GM23338 (cell line): ENCODE results near the gene OLFML1. TPM values are rescaled to one million over a fixed set of nuclear protein-coding genes. Genes with fewer than 3 reads are reported as not detected.

Experiments used
- ATAC-seq: fragments of 200-7000 bp; cut with Tn5 transposase; 3 replicates; pipeline ENCODE4 v1.9.1; 2020
- DNase-seq: peaks from one replicate; pipeline ENCODE4 v3.0.0-alpha.2; 2015; ENCODE audit warnings: low spot score
- H2AFZ ChIP-seq: fragments of 200-600 bp; sonication (generic); 2 replicates; pipeline ENCODE4 v1.8.0; 2016; ENCODE audit warnings: antibody characterized with exemption, mild to moderate bottlenecking, moderate library complexity
- H3F3A ChIP-seq: fragments of 200-600 bp; sonication (generic); replicated peaks from 2 replicates; pipeline ENCODE4 v1.8.0; 2017; ENCODE audit warnings: antibody characterized with exemption, mixed run types, low read depth
- H3K27ac ChIP-seq: fragments of 200-600 bp; sonication (generic); 2 replicates; pipeline ENCODE4 v1.6.1; 2016; ENCODE audit warnings: low read depth
- H3K27me3 ChIP-seq: fragments of 200-600 bp; sonication (generic); 2 replicates; pipeline ENCODE4 v1.8.0; 2016; ENCODE audit warnings: mild to moderate bottlenecking, mixed run types, moderate library complexity; ENCODE audit not compliant: insufficient read depth
- H3K36me3 ChIP-seq: fragments of 200-600 bp; sonication (generic); 2 replicates; pipeline ENCODE4 v1.8.0; 2016; ENCODE audit warnings: mild to moderate bottlenecking; ENCODE audit not compliant: insufficient read depth
- H3K4me1 ChIP-seq: fragments of 200-600 bp; sonication (generic); 2 replicates; pipeline ENCODE4 v1.8.0; 2016; ENCODE audit warnings: mild to moderate bottlenecking, moderate library complexity; ENCODE audit not compliant: insufficient read depth
- H3K4me2 ChIP-seq: fragments of 200-600 bp; sonication (generic); 2 replicates; pipeline ENCODE4 v1.7.1; 2017; ENCODE audit warnings: mixed run types
- H3K4me3 ChIP-seq: fragments of 200-600 bp; sonication (generic); 2 replicates; pipeline ENCODE4 v1.6.1; 2016; ENCODE audit warnings: mixed run types
- H3K79me2 ChIP-seq: fragments of 200-600 bp; sonication (generic); replicated peaks from 2 replicates; pipeline ENCODE4 v1.8.0; 2017; ENCODE audit warnings: mild to moderate bottlenecking; ENCODE audit not compliant: insufficient read depth
- H3K9me2 ChIP-seq: fragments of 200-600 bp; sonication (generic); 2 replicates; pipeline ENCODE4 v1.8.0; 2017; ENCODE audit not compliant: insufficient read depth
- H4K20me1 ChIP-seq: fragments of 200-600 bp; sonication (generic); replicated peaks from 2 replicates; pipeline ENCODE4 v1.8.0; 2017; ENCODE audit warnings: mild to moderate bottlenecking; ENCODE audit not compliant: insufficient read depth
- H3K27ac Mint-ChIP-seq: 2 replicates; pipeline ENCODE4 v1.8.0; 2020; ENCODE audit warnings: inconsistent platforms, mild to moderate bottlenecking, moderate library complexity, mixed read lengths
- H3K27me3 Mint-ChIP-seq: 3 replicates; pipeline ENCODE4 v1.8.0; 2022; ENCODE audit warnings: low read depth, mild to moderate bottlenecking, moderate library complexity, mixed read lengths, inconsistent platforms; ENCODE audit not compliant: insufficient read depth, poor library complexity
- H3K36me3 Mint-ChIP-seq: 3 replicates; pipeline ENCODE4 v1.8.0; 2021; ENCODE audit warnings: low read depth, mild to moderate bottlenecking, inconsistent platforms, moderate library complexity, mixed read lengths
- H3K4me1 Mint-ChIP-seq: 3 replicates; pipeline ENCODE4 v1.8.0; 2020; ENCODE audit warnings: mild to moderate bottlenecking, inconsistent platforms, mixed read lengths
- H3K4me3 Mint-ChIP-seq: 3 replicates; pipeline ENCODE4 v1.8.0; 2021; ENCODE audit warnings: moderate library complexity, mild to moderate bottlenecking, inconsistent platforms, mixed read lengths
- H3K9me3 Mint-ChIP-seq: 3 replicates; pipeline ENCODE4 v1.8.0; 2020; ENCODE audit warnings: moderate library complexity, mild to moderate bottlenecking, inconsistent platforms, mixed read lengths
- CTCF ChIP-seq, 2 experiments: fragments of 200-600 bp in 1 of 2; sonication (generic) in 1 of 2; conservative IDR thresholded peaks; 2 replicates each; pipeline versions ENCODE4 v1.5.1 to v1.6.1; 2016 to 2017; ENCODE audit warnings: antibody characterized with exemption in 2 of 2, low read depth in 2 of 2, mild to moderate bottlenecking in 2 of 2, moderate library complexity in 1 of 2
- EZH2 ChIP-seq: fragments of 200-600 bp; sonication (generic); IDR thresholded peaks from one replicate; pipeline ENCODE4 v1.8.0; 2017; ENCODE audit warnings: antibody characterized with exemption, mild to moderate bottlenecking, low read depth; ENCODE audit not compliant: unreplicated experiment
- JUNB ChIP-seq: IDR thresholded peaks from one replicate; pipeline ENCODE4 v1.6.1; 2016; ENCODE audit warnings: antibody characterized with exemption; ENCODE audit not compliant: unreplicated experiment
- NANOG ChIP-seq: IDR thresholded peaks from 2 replicates; pipeline ENCODE4 v1.6.1; 2016; ENCODE audit warnings: antibody characterized with exemption, borderline replicate concordance
- POLR2AphosphoS5 ChIP-seq: IDR thresholded peaks from 2 replicates; pipeline ENCODE4 v1.6.1; 2016; ENCODE audit warnings: antibody characterized with exemption, low read depth
- REST ChIP-seq: IDR thresholded peaks from one replicate; pipeline ENCODE4 v1.6.1; 2018; ENCODE audit warnings: antibody characterized with exemption; ENCODE audit not compliant: unreplicated experiment
- STAT1 ChIP-seq: IDR thresholded peaks from one replicate; pipeline ENCODE4 v1.6.1; 2016; ENCODE audit warnings: antibody characterized with exemption; ENCODE audit not compliant: unreplicated experiment
- ZNF114 ChIP-seq: fragments of 250-450 bp; sonication (Bioruptor Pico); IDR thresholded peaks from 2 replicates; pipeline ENCODE4 v1.5.0; 2020; ENCODE audit warnings: mild to moderate bottlenecking, moderate library complexity
- polyA plus RNA-seq: library from polyadenylated mRNA; unstranded; fragments of >200 nt; fragmentation: Nextera tagmentation; extraction: Ambion mirVana; gene quantifications from 2 replicates; pipeline ENCODE4 v1.2.1, GENCODE V29; 2016
- total RNA-seq: library from RNA; depleted of rRNA; stranded (reverse); fragments of >200 nt; shearing (Covaris generic); gene quantifications from 2 replicates; pipeline ENCODE4 v1.2.3, GENCODE V29; 2014
- TF ChIP-seq, protein P1 (sequence below): IDR thresholded peaks from 2 replicates; pipeline ENCODE4 v1.6.1; 2016; ENCODE audit warnings: antibody characterized with exemption
- TF ChIP-seq, protein P2 (sequence below): fragments of 250-450 bp; sonication (Bioruptor Pico); IDR thresholded peaks from 2 replicates; pipeline ENCODE4 v1.5.0; 2020; ENCODE audit warnings: mild to moderate bottlenecking, moderate library complexity

The OLFML1 gene
- total and polyA plus RNA-seq, 2 experiments from 2014 or later, result 0.21 TPM; not detected in 1

DNA sequence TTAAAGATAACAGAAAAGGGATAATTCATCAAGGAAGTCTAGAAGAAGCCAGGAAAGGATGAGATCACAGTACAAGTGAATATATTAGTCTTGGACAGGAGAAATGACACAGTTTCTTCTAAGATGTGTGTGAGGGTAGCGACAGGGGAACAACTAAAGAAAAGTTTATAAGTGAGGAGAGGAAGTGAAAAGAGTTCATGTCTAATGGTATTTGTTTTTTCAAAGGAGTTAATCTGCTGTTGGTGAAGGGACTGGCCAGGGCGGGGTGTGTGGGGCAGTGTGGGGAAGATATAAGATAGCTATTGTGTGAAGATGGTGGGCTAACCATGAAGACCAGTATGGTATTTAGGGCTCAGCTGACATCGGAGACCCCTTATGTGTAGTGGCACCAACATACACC, 20.9 kb downstream of the OLFML1 start:
- no peaks in the 10 kb centered on the region for H3K27me3 ChIP-seq
- no peak overlapping the region for H3K27ac Mint-ChIP-seq
- H3K36me3 Mint-ChIP-seq, result no peaks in the 10 kb centered on the region
- no peak overlapping the region for H2AFZ ChIP-seq
- H3K36me3 ChIP-seq, result no peaks in the 10 kb centered on the region
- no peaks in the 10 kb centered on the region; the same call in 1 of the 2 replicates for H3K9me2 ChIP-seq
- no peak overlapping the region for H3K27ac ChIP-seq
- H3K4me3 ChIP-seq, result no peak overlapping the region
- ATAC-seq, result no peak
- H3K4me3 Mint-ChIP-seq, result no peak overlapping the region
- H3K4me1 ChIP-seq, result 0 out of 2 replicates have a peak, but pooled peaks cover 3% of the 10 kb centered on the region
- H4K20me1 ChIP-seq, result no peaks in the 10 kb centered on the region
- no peaks in the 10 kb centered on the region for H3K79me2 ChIP-seq
- no peaks in the 10 kb centered on the region for H3K27me3 Mint-ChIP-seq
- no peaks in the 10 kb centered on the region for H3F3A ChIP-seq
- no peak for DNase-seq
- TF ChIP-seq JUNB (no peak), EZH2 (no peak), ZNF114 (CRISPR knock-in tag) (no peak), CTCF (conservative IDR thresholded peaks at IDR 0.05; ENCODE audit: low read depth in 2 of 2) (no peak), POLR2AphosphoS5 (no peak), NANOG (no peak), REST (no peak), STAT1 (no peak)
- TF ChIP-seq, protein P1, sequence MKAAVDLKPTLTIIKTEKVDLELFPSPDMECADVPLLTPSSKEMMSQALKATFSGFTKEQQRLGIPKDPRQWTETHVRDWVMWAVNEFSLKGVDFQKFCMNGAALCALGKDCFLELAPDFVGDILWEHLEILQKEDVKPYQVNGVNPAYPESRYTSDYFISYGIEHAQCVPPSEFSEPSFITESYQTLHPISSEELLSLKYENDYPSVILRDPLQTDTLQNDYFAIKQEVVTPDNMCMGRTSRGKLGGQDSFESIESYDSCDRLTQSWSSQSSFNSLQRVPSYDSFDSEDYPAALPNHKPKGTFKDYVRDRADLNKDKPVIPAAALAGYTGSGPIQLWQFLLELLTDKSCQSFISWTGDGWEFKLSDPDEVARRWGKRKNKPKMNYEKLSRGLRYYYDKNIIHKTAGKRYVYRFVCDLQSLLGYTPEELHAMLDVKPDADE, result no peak
- H3K9me3 Mint-ChIP-seq, result no peaks in the 10 kb centered on the region
- no peaks in the 10 kb centered on the region for H3K4me1 Mint-ChIP-seq
- H3K4me2 ChIP-seq, result no peak overlapping the region

GRCh38 chr11:7508087-7508486, 22.8 kb downstream of the OLFML1 start:
- Histone ChIP-seq H3K27ac (no peak overlapping the region), H3K36me3 (no peaks in the 10 kb centered on the region), H3K79me2 (no peaks in the 10 kb centered on the region), H3K4me3 (no peak overlapping the region), H2AFZ (no peak overlapping the region), H3F3A (peaks cover 8% of the 10 kb centered on the region; the same call in 1 of the 2 replicates), H3K4me2 (no peak overlapping the region), H3K4me1 (peaks cover 14% of the 10 kb centered on the region; the same call in 1 of the 2 replicates), H4K20me1 (no peaks in the 10 kb centered on the region), H3K9me2 (no peaks in the 10 kb centered on the region; the same call in 1 of the 2 replicates), H3K27me3 (no peaks in the 10 kb centered on the region)
- DNase-seq, result no peak
- Mint-ChIP-seq H3K36me3 (no peaks in the 10 kb centered on the region), H3K27ac (no peak overlapping the region), H3K27me3 (peaks cover under 1% of the 10 kb centered on the region), H3K4me3 (no peak overlapping the region), H3K9me3 (no peaks in the 10 kb centered on the region), H3K4me1 (peaks cover 11% of the 10 kb centered on the region)
- ATAC-seq, result no peak
- TF ChIP-seq, protein P2, sequence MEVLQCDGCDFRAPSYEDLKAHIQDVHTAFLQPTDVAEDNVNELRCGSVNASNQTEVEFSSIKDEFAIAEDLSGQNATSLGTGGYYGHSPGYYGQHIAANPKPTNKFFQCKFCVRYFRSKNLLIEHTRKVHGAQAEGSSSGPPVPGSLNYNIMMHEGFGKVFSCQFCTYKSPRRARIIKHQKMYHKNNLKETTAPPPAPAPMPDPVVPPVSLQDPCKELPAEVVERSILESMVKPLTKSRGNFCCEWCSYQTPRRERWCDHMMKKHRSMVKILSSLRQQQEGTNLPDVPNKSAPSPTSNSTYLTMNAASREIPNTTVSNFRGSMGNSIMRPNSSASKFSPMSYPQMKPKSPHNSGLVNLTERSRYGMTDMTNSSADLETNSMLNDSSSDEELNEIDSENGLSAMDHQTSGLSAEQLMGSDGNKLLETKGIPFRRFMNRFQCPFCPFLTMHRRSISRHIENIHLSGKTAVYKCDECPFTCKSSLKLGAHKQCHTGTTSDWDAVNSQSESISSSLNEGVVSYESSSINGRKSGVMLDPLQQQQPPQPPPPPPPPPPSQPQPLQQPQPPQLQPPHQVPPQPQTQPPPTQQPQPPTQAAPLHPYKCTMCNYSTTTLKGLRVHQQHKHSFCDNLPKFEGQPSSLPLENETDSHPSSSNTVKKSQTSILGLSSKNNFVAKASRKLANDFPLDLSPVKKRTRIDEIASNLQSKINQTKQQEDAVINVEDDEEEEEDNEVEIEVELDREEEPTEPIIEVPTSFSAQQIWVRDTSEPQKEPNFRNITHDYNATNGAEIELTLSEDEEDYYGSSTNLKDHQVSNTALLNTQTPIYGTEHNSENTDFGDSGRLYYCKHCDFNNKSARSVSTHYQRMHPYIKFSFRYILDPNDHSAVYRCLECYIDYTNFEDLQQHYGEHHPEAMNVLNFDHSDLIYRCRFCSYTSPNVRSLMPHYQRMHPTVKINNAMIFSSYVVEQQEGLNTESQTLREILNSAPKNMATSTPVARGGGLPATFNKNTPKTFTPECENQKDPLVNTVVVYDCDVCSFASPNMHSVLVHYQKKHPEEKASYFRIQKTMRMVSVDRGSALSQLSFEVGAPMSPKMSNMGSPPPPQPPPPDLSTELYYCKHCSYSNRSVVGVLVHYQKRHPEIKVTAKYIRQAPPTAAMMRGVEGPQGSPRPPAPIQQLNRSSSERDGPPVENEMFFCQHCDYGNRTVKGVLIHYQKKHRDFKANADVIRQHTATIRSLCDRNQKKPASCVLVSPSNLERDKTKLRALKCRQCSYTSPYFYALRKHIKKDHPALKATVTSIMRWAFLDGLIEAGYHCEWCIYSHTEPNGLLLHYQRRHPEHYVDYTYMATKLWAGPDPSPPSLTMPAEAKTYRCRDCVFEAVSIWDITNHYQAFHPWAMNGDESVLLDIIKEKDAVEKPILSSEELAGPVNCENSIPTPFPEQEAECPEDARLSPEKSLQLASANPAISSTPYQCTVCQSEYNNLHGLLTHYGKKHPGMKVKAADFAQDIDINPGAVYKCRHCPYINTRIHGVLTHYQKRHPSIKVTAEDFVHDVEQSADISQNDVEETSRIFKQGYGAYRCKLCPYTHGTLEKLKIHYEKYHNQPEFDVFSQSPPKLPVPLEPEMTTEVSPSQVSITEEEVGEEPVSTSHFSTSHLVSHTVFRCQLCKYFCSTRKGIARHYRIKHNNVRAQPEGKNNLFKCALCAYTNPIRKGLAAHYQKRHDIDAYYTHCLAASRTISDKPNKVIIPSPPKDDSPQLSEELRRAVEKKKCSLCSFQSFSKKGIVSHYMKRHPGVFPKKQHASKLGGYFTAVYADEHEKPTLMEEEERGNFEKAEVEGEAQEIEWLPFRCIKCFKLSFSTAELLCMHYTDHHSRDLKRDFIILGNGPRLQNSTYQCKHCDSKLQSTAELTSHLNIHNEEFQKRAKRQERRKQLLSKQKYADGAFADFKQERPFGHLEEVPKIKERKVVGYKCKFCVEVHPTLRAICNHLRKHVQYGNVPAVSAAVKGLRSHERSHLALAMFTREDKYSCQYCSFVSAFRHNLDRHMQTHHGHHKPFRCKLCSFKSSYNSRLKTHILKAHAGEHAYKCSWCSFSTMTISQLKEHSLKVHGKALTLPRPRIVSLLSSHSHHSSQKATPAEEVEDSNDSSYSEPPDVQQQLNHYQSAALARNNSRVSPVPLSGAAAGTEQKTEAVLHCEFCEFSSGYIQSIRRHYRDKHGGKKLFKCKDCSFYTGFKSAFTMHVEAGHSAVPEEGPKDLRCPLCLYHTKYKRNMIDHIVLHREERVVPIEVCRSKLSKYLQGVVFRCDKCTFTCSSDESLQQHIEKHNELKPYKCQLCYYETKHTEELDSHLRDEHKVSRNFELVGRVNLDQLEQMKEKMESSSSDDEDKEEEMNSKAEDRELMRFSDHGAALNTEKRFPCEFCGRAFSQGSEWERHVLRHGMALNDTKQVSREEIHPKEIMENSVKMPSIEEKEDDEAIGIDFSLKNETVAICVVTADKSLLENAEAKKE (CRISPR knock-in tag), result no peak
- no peak for TF ChIP-seq STAT1
